Measurements from ENCODE around the gene UBL4B.

The UBL4B gene

DNA sequence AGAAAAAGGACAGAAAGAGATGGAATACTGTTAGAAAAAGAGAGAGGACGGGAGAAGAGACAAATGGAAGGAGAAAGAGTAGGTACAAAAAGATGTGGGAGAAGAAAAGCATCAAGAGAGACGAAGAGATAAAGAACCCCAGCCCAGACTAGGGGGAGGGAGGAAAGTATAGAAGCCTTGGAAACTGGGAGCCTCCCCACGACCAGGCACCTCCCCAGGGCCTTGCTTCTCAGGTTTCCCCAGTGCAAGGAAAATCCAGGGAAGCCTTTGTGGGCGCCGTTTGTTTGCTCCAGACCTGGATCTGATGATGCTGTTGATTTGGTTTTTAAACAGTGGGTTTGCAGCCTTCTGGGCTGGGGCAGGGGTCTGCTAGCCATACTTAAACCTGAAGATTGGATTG lies 26.6 kb upstream of the UBL4B start:
- no peak for DNase-seq

DNA sequence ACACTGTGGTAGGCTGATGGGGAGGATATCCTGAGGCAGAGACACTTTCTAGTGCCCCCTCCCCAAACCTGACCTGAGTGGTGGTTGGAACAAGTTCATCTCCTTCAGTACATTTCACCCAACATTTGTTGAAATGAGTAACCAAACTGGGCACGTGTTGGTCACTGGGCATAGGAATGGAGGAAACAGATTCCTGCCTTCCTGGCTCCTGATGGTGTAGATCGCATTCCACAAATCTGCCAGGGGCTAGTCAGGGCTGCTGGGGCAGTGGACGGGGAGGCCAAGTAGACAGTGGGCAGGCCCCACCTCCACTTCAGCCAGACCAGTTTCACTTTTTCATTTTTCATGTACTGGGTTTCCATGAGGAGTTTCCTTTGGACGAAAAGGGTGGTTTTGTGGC lies 25.3 kb upstream of the UBL4B start:
- DNase-seq: no peak

DNA sequence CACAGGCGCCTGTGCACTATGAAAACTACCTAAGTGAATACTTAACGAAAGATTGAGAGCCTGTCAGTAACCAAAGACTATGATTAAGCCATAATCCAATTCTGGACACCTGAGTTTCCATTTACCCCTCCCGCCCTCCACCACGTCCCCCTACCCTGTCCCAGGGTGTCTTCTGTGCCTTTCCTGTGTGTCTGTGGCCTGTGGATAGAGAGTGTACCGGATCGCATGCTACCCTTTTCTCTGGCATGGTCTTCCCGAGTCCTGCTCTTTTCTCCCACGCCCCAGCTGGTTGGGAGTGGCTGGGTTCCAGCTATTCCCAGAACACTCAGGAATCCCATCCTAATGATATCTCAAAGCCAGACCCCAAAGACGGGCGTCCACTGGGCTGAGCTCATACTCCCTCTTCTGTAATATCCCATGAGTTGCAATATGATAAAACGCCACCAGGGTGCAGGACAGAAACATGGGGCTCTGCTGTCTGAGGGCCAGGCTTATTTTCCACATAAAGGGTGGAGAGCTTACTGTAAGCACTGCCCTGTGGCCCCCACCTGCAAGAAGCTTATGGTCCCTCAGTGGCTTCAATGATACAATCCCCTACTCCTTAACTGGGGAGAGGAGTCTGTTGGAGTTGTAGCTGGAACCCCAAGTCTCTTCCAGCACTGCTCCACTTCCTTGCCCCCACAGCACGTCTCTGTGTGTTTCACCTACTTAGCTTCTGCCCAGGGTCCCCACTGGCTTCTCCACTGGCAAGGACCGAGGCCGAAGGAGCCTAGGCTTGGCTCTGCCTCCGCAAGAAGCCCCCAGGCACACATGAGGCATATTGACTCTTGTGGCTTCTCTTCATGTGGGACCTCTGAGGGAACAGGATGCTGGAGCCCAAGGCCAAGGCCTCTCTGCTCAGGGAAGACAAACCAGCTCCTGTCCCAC lies 24.2 kb upstream of the UBL4B start:
- DNase-seq: peak; percentile 60

DNA sequence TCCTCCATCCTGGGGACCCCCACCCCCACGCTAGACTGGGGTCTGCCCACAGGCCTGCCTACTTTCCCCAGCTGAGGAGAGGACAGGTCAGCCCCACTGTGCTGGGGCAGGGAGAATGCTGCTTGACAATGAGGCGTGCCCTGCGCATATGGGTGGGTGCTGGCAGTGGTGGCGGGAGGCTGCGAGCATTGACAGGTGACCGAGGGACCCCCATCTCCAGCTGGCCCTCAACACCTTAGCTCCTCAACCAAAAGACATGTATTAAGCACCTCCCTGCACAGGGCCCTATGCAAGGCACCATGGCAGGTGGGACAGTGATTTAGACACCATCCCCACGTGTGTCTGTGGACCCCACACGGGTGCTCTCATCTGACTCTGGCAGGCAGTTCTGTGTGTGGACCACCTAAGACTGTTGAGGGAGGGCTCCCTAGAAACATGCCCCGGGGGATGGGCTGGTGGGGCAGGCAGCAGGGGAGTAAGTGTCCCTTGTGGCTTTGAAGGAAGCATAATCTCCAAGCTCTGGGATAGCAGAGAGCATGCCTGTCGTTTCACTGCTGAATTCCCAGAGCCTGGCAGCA lies 23.4 kb upstream of the UBL4B start:
- no peak for DNase-seq

GRCh38 chr1:110089561-110090275 lies 22.5 kb upstream of the UBL4B start:
- no peak for DNase-seq

- no peak for DNase-seq
These were observed 20.9 kb upstream of the UBL4B start for GRCh38 chr1:110091381-110091780.

DNA sequence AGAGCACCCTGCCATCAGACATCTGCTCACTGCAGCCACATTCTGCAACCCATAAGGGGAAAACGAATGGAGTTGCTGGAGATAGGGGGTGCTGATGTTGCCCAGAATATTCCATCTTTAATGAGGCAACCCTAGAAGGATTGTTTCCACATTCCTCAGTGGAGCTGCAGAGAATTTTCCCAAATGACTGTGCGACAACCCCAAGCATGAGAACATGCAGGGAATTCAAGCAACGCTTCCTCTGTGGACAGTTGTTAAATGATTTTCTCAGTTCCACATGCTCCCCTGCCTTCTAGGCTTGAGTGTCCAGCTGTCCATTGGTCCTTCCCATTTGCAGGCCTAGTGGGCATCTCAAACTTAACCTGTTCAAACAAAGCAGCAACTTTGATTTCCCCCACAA lies 20.5 kb upstream of the UBL4B start:
- DNase-seq: no peak

GRCh38 chr1:110092991-110093390 lies 19.3 kb upstream of the UBL4B start:
- no peak for DNase-seq

GRCh38 chr1:110094931-110095654 lies 17.1 kb upstream of the UBL4B start:
- no peak for DNase-seq

DNA sequence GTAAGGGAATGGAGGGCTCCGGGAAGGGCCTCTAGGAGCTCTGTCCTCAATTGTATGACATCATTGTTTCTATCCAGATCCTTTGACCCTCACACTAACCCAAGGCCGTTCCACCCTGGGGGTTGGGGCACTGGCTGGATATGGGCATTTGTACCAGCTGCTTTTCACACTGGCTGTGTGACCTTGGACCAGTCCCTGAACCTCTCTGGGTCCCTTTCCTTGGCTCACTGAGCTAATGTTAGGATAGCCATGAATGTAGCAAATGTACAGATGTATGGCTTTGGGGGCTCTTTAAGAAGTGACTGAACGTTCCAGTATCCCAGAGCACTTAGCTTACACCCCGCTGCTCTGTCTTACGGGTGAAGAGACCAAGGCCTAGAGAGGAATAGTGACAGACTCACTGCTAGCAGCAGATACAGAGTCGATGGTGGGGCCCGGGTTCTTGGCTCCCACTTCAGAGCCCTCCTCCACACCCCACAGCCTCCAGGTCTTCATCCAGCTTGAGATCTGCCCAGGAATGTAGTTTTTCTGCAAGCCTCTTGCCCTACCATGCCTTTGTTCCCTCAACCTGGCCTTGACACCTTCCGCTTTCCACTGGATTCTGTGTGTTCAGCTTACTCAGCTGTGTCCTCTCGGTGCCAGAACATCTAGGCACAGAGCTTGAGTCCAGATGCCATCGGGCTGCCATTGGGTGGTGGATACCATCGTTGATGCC lies 14.6 kb upstream of the UBL4B start:
- no peak for DNase-seq

DNA sequence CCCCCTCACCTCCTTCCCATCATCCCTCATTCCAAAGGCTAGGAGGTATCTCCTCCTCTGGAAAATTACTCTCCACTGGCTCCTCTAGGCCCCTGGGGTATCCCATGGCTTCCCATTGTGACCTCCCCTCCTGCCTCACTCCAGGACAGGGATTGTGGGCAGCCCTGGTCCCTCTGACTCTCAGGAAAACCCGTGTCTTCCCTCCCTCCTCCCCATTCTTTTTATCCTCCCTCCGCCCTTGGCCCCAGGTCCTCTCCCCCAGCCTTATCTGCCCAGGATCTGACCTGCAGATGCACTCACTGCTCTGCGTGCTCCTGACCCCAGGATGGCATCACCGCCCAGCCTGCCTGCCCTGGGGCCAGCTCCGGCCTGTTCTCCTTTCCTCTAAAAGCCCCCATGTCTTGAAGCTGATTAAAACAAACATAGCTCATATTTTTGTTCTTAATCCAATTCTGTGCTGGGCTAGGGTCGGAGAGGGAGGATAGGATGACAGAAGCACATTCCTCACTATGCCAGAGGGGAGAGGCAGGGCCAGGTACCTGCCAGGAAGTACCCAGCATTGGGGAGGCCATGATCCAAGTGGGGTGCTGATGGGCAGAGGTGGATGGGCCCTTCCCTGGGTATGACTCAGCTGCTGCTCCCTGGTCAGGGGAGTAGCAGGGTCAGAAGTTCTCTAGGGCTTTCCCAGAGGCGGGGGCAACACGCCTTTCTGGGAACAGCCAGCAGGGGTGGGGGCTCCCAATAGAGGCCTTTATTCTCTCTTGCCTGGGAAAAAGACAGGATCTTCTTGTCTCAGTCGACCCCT lies 13.8 kb upstream of the UBL4B start:
- DNase-seq: no peak

DNA sequence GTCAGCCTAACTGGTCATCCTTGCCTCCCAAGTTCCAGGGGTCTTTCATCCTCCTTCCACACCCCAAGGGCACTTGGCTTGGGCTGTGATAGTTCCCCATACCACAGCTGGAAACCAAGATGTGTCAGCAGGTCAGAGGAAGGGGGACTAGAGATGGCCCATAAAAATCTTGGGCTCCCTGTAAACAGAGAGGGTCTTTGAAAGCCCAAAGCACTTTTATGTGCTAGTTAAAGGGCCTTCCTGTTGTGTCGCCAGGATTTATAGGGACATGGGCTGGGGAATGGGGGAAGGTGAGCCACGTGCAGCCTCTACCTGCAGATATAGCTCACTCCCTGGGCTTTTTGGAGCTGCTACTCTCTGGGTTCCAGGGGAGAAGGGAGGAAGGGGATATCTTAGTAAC lies 11.9 kb upstream of the UBL4B start:
- DNase-seq: no peak

DNA sequence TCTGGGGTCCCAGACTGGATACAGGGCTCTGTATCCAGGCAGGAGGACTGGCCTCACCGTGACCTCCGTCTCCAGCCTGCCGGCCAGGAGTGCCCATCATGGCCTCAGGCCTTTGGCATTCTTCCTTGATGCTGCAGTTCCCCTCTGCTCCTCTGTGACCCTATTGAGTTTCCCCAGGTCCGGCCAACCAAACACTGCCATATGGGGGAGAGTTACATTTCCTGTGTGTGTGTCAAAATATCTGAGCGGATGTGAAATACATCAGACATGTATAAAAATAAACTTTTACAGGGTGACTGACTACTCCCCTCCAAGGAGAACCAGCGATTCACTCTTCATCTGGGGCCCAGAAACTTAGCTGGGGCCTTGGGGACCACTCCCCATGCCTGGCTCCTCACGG lies 10.2 kb upstream of the UBL4B start:
- DNase-seq: no peak

DNA sequence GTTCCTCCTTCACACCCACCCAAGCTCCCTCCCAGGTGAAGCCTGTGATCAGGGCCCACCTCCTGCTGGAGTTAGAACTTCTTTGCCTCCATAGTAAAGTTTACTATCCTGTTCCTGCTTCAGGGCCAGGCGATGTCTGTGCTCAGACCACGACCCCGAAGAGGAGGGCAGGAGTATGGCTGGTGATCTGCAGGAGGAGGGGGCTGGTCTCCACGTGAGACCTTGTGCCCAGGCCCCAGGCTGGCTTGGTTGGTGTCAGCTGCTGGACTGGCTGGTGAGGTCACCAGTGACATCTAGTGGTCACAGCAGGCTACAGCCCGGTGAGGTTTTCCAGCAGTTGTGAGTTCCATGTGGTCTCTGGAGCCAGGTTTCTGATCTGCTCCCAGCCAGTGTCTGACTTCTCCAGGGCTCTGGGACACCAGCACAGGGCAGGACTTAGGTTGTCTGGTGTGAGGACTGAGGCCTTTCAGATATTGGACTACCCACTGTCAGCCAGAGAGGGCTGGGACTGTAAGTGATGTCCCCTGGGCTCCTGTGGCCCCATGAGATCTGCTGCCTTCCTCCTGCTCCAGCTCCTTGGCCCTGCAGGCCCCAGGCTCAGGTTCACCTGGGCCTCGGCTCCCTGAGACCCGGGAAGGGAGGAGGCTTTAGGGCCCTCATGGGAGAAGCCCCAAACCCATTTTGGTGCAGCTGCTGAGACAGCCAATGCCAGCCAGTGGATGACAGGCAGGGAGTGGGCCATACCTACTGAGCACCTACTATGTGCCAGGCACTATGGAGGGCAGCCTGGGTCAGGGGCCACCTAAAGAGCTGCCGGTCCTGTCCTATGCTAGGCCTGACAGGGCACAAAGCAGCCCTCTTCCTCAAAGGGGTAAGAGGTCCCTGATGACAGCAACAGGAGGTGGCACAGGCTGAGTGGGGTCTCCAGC lies 6.0 kb upstream of the UBL4B start:
- peak; percentile 74 for DNase-seq

GRCh38 chr1:110107867-110108469 lies 4.3 kb upstream of the UBL4B start:
- no peak for DNase-seq

DNA sequence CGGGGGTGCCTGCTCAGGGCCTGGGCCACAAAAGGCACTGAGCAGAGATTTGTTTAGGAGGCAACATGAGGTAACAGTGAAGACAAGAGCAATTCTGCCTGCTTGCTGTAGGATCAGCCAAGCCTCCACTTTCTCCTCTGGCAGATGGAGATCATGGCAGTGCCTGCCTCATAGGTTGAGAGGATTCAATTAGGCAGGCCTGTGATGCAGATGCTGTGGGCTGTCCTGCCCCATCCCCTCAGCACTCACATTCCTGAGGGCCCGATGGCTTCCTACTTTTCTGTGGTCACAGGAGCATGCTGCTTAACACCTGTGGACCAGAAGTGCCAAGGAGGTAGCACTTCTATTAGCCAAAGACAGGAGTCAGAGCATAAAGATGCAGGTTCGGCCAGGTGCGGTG lies 1.2 kb upstream of the UBL4B start:
- no peak for DNase-seq

DNA sequence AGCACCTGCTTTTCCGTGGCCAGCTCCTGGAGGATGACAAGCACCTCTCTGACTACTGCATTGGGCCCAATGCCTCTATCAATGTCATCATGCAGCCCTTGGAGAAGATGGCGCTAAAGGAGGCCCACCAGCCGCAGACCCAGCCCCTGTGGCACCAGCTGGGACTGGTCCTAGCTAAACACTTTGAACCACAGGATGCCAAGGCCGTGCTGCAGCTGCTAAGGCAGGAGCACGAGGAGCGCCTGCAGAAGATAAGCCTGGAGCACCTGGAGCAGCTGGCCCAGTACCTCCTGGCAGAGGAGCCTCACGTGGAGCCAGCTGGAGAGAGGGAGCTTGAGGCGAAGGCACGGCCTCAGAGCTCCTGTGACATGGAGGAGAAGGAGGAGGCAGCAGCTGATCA lies 413 bp downstream of the UBL4B start:
- no peak for DNase-seq

GRCh38 chr1:110113551-110113950 lies 1.3 kb downstream of the UBL4B start:
- no peak for DNase-seq

GRCh38 chr1:110114173-110114572 lies 1.9 kb downstream of the UBL4B start:
- no peak for DNase-seq

GRCh38 chr1:110114784-110115183 lies 2.5 kb downstream of the UBL4B start:
- DNase-seq: no peak

All from stimulated activated CD4-positive, alpha-beta T cell treated with anti-CD3 and anti-CD28 coated beads, Interleukin-15, amount 100 ng/mL, for 24 hours (primary cell).